B cell (primary cell): ENCODE results near the gene TMEM52B. TPM values are rescaled to one million over a fixed set of nuclear protein-coding genes. Genes with fewer than 3 reads are reported as not detected.

Experiments used
- ATAC-seq: fragments of 200-7000 bp; cut with Tn5 transposase; one replicate; pipeline ENCODE4 v1.10.0; 2021; ENCODE audit warnings: low read depth, mild to moderate bottlenecking, moderate number of reproducible peaks, moderate library complexity
- CTCF ChIA-PET: fragments of 350-600 bp; sonication (Branson Sonifier 250); formaldehyde crosslinking; loops from one replicate; lab custom pipeline; 2021; ENCODE audit warnings: antibody characterized with exemption, inconsistent platforms; lab: Charles Lee
- POLR2A ChIA-PET: fragments of 350-600 bp; sonication (Branson Sonifier 250); formaldehyde crosslinking; loops from one replicate; lab custom pipeline; 2021; ENCODE audit warnings: antibody characterized with exemption; lab: Charles Lee
- DNase-seq: peaks from one replicate; pipeline ENCODE4 v3.0.0; 2013
- H2AFZ ChIP-seq: 2 replicates; pipeline ENCODE4 v1.6.1; 2012; ENCODE audit warnings: mild to moderate bottlenecking, low read depth, low read length; ENCODE audit not compliant: insufficient read depth, poor library complexity, severe bottlenecking
- H3K27ac ChIP-seq, 2 donors: 1 replicate in 1 of 2; 2 replicates in 1 of 2; pipeline ENCODE4 v1.5.1; 2012 to 2013; ENCODE audit warnings: low read length in 2 of 2, mild to moderate bottlenecking in 2 of 2, moderate library complexity in 1 of 2
- H3K27me3 ChIP-seq, 4 experiments: fragments of 200-600 bp in 1 of 4; sonication (generic) in 1 of 4; replicated peaks in 1 of 4; 1 replicate in 2 of 4; 2 replicates in 2 of 4; pipeline versions ENCODE4 v1.6.1 to v1.7.0; 2013 to 2016; ENCODE audit warnings: low read length in 3 of 4, mild to moderate bottlenecking in 2 of 4, mixed read lengths in 1 of 4, moderate library complexity in 1 of 4; ENCODE audit not compliant: insufficient read depth in 4 of 4, control insufficient read depth in 3 of 4; ENCODE audit errors: control extremely low read depth in 1 of 4
- H3K36me3 ChIP-seq, 2 experiments: replicated peaks in 1 of 2; 1 replicate in 1 of 2; 2 replicates in 1 of 2; pipeline versions ENCODE4 v1.6.1 to v1.7.1; 2013; ENCODE audit warnings: low read length in 1 of 2; ENCODE audit not compliant: insufficient read depth in 2 of 2, control insufficient read depth in 1 of 2; ENCODE audit errors: control extremely low read depth in 1 of 2, extremely low read depth in 1 of 2
- H3K4me1 ChIP-seq, 2 donors: fragments of 200-600 bp in 1 of 2; sonication (generic) in 1 of 2; 1 replicate in 1 of 2; 2 replicates in 1 of 2; pipeline versions ENCODE4 v1.5.1 to v1.6.1; 2013 to 2017; ENCODE audit warnings: low read length in 2 of 2; ENCODE audit not compliant: control insufficient read depth in 2 of 2, insufficient read depth in 2 of 2
- H3K4me2 ChIP-seq: replicated peaks from 2 replicates; pipeline ENCODE3; 2012; ENCODE audit warnings: mild to moderate bottlenecking, low read depth, low read length; ENCODE audit not compliant: poor library complexity, severe bottlenecking
- H3K4me3 ChIP-seq, 5 experiments: fragments of 200-600 bp in 1 of 5; sonication (generic) in 1 of 5; 1 replicate in 3 of 5; 2 replicates in 2 of 5; pipeline versions ENCODE4 v1.5.1 to v1.7.0; 2011 to 2016; ENCODE audit warnings: low read length in 4 of 5, mild to moderate bottlenecking in 4 of 5, low read depth in 2 of 5, control low read depth in 1 of 5, moderate library complexity in 1 of 5; ENCODE audit not compliant: insufficient read depth in 1 of 5; ENCODE audit errors: control extremely low read depth in 1 of 5, extremely low read depth in 1 of 5
- H3K79me2 ChIP-seq: fragments of 200-600 bp; sonication (generic); one replicate; pipeline ENCODE4 v1.6.0; 2016; ENCODE audit warnings: low read length; ENCODE audit not compliant: control insufficient read depth, insufficient read depth
- H3K9ac ChIP-seq: fragments of 200-600 bp; sonication (generic); 2 replicates; pipeline ENCODE4 v1.6.1; 2017; ENCODE audit warnings: mild to moderate bottlenecking, low read length, moderate library complexity
- H3K9me3 ChIP-seq, 3 donors: one replicate each; pipeline versions ENCODE4 v1.6.1 to v1.7.1; 2013; ENCODE audit warnings: low read length in 2 of 3; ENCODE audit not compliant: control insufficient read depth in 2 of 3, insufficient read depth in 1 of 3; ENCODE audit errors: control extremely low read depth in 1 of 3
- H4K20me1 ChIP-seq: 2 replicates; pipeline ENCODE4 v1.6.0; 2012; ENCODE audit warnings: mild to moderate bottlenecking, low read length; ENCODE audit not compliant: insufficient read depth, control insufficient read depth, poor library complexity, severe bottlenecking
- H3K27ac Mint-ChIP-seq: one replicate; pipeline ENCODE4 v1.8.0; 2021; ENCODE audit warnings: mixed read lengths
- H3K27me3 Mint-ChIP-seq: one replicate; pipeline ENCODE4 v1.8.0; 2021; ENCODE audit warnings: mixed read lengths
- H3K4me1 Mint-ChIP-seq: one replicate; pipeline ENCODE4 v1.8.0; 2021; ENCODE audit warnings: mixed read lengths
- H3K4me3 Mint-ChIP-seq: one replicate; pipeline ENCODE4 v1.8.0; 2021; ENCODE audit warnings: mixed read lengths
- H3K9me3 Mint-ChIP-seq: one replicate; pipeline ENCODE4 v1.8.0; 2022; ENCODE audit warnings: mixed read lengths; ENCODE audit not compliant: insufficient read depth
- CTCF ChIP-seq: fragments of 200-600 bp; IDR thresholded peaks from one replicate; pipeline ENCODE4 v1.8.0; 2022; ENCODE audit warnings: antibody characterized with exemption, mild to moderate bottlenecking
- EZH2 ChIP-seq: IDR thresholded peaks from 2 replicates; pipeline ENCODE4 v1.6.1; 2012; ENCODE audit warnings: borderline replicate concordance, low read depth, mild to moderate bottlenecking, moderate library complexity, low read length; ENCODE audit not compliant: insufficient read depth, poor library complexity, severe bottlenecking
- WGBS: methylation state at CpG from one replicate; pipeline ENCODE4 v1.1.5; 2013; ENCODE audit warnings: missing lambda C conversion rate; ENCODE audit not compliant: insufficient coverage; 5-methylcytosine and 5-hydroxymethylcytosine counted together
- intact Hi-C: fragments of 100-400 bp; cut with micrococcal nuclease; formaldehyde crosslinking; loops from one replicate; pipeline ENCODE4 v1.10.0; 2022
- polyA plus RNA-seq: library from polyadenylated mRNA; depleted of rRNA; stranded (reverse); fragments of >200 nt; gene quantifications from 2 replicates; pipeline ENCODE4 v1.2.3, GENCODE V29; 2012
- total RNA-seq, 2 donors: library from RNA; stranded (reverse); fragments of 120-200 nt in 1 of 2; gene quantifications; 1 replicate in 1 of 2; 2 replicates in 1 of 2; pipeline versions ENCODE4 v1.2.3 to v1.2.4, GENCODE V29; 2013 to 2022

Gene TMEM52B
- total and polyA plus RNA-seq, 2 donors (not counting 1 experiment from before 2014, with no cell fraction given) = 0.03 TPM; not detected in 1

- Histone ChIP-seq H3K27ac (no peak overlapping the region), H2AFZ (no peak overlapping the region), H3K4me1 (peaks cover 13 to 18% of the 10 kb centered on the region in 2 donors), H3K4me3 (peak overlapping the region in 4 of 5 experiments; percentile 66 to 84 (median 82)), H4K20me1 (no peaks in the 10 kb centered on the region), H3K4me2 (peak overlapping the region; percentile 88), H3K36me3 (no peaks in the 10 kb centered on the region), H3K9me3 (peaks cover 0 to 3% (median 0%) of the 10 kb centered on the region in 3 donors), H3K27me3 (peaks cover 0 to 39% (median 20%) of the 10 kb centered on the region in 4 experiments), H3K79me2 (no peaks in the 10 kb centered on the region), H3K9ac (no peak overlapping the region)
- no peak for ATAC-seq
- H3K4me1 Mint-ChIP-seq = peaks cover 19% of the 10 kb centered on the region
- ChIA-PET CTCF (interaction anchor here (1.1 kb wide), 1 partner anchor 349 kb away, joined by 3 read pairs; no protein-coding TSS in a partner anchor), POLR2A (interaction anchor here (1.0 kb wide), 1 partner anchor 18 kb away, joined by 3 read pairs; no protein-coding TSS in a partner anchor)
- intact Hi-C loops = loop anchor here (10.0 kb wide), 1 partner anchor 960 kb away; the partner anchor contains the start of gene SMIM10L1
- no peak for TF ChIP-seq CTCF
- no peak for TF ChIP-seq EZH2
- no CpG with 5 or more reads among the region's 10 CpGs for WGBS
- peak overlapping the region; percentile 95 for H3K4me3 Mint-ChIP-seq
- no peak for DNase-seq
- H3K9me3 Mint-ChIP-seq = no peaks in the 10 kb centered on the region
- peaks cover 27% of the 10 kb centered on the region for H3K27me3 Mint-ChIP-seq
- H3K27ac Mint-ChIP-seq = peak overlapping the region; percentile 72
These were observed 35.5 kb downstream of the TMEM52B start for GRCh38 chr12:10214136-10214894.

DNA sequence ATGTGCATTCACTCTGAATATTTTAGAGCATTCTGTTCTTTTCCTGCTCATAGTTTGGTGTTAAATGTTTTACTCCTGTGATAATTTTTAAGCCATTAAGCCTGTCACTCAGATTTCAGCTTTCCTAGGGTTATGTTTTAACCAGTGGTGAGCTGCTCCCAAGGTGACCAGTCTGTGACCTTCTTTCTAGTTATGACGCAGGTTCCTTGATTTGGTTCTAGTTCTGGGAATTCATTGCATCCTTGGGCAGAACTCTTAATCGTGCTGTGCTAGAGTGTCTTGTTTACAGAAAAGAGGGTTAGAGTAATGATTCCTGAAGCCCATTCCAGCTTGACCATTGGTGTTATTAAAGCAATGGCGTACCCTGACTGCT is 36.0 kb downstream of the TMEM52B start:
- peaks cover 0 to 3% (median 0%) of the 10 kb centered on the region in 3 donors for H3K9me3 ChIP-seq
- no peak overlapping the region for H3K4me3 ChIP-seq
- H3K9ac ChIP-seq = no peak overlapping the region
- CTCF ChIA-PET = no interaction called here
- no peak overlapping the region for H2AFZ ChIP-seq
- no peak overlapping the region for H3K27ac Mint-ChIP-seq
- WGBS = 86% methylated on average over 1 of the region's 3 CpGs
- no peaks in the 10 kb centered on the region for H3K79me2 ChIP-seq
- peaks cover 27% of the 10 kb centered on the region for H3K27me3 Mint-ChIP-seq
- H3K4me3 Mint-ChIP-seq = peak overlapping the region; percentile 29
- H3K9me3 Mint-ChIP-seq = no peaks in the 10 kb centered on the region
- H3K4me1 Mint-ChIP-seq = peaks cover 19% of the 10 kb centered on the region
- peaks cover 13 to 18% of the 10 kb centered on the region in 2 donors for H3K4me1 ChIP-seq
- no peak for DNase-seq
- TF ChIP-seq EZH2 (no peak), CTCF (no peak)
- H3K4me2 ChIP-seq = no peak overlapping the region
- H4K20me1 ChIP-seq = no peaks in the 10 kb centered on the region
- H3K27ac ChIP-seq = no peak overlapping the region
- H3K27me3 ChIP-seq = peaks cover 0 to 39% (median 20%) of the 10 kb centered on the region in 4 experiments
- POLR2A ChIA-PET = interaction anchor here (1.0 kb wide), 1 partner anchor 19 kb away, joined by 3 read pairs; no protein-coding TSS in a partner anchor
- H3K36me3 ChIP-seq = no peaks in the 10 kb centered on the region
- ATAC-seq = no peak
- intact Hi-C loops = loop anchor here (10.0 kb wide), 1 partner anchor 960 kb away; the partner anchor contains the start of gene SMIM10L1
